Measurements from ENCODE around the gene NTSR1.

The NTSR1 gene

DNA sequence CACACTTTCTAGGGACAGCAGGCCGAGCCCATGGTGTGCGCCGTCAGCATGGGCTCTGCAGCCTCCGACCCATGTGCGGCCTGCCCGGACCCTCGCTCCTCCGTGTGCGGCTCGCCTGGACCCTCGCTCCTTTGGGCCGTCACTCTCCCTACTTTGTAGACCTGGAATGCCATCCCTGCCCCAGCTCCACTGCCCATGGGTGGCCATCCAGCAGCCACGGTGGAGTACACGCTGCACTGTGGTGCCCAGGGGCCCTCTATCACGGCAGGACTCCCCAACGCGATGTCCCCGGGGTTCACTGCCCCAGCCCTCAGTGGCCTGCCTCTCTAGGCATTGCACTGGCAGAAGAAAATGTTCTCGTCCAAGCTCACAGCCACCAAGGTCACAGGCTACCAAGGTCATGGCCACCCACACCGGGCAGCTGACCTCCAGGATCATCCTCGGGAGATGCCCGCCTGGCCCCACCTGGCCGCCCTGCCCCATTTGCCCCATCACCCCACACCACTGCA lies 63.5 kb downstream of the NTSR1 start:
- Histone ChIP-seq H3K36me3 (ENCODE audit: insufficient read depth, low read length) (no peaks in the 10 kb centered on the region), H3K9me3 (ENCODE audit: low read length) (no peaks in the 10 kb centered on the region), H3K4me3 (ENCODE audit: low read depth in 1 of 2, low read length in 2 of 2) (no peak overlapping the region), H3K9ac (ENCODE audit: low read length) (no peak overlapping the region), H3K27me3 (ENCODE audit: control insufficient read depth in 1 of 2, insufficient read depth in 2 of 2, low read length in 2 of 2) (no peaks in the 10 kb centered on the region), H3K4me1 (ENCODE audit: insufficient read depth, low read length) (peaks cover 22% of the 10 kb centered on the region), H3K27ac (ENCODE audit: low read depth, low read length) (no peak overlapping the region)

DNA sequence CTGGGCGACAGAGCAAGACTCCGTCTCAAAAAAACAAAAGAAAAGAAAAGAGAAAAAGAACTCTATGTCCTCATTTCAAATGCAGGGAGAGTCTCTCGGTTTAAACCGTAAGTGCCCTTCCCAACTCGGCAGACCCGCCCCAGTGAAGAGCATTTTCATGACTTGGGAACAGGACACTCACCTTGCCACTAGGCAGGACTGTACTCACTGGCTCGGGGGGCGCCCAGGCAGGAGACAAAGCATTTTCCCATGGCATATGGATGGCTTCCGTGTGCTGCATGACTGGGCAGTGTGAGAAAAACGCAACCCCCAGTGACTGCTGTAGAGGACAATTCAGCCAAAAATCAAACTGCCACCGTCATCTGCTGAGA lies 64.0 kb downstream of the NTSR1 start:
- H3K4me1 ChIP-seq (ENCODE audit: insufficient read depth, low read length), result peaks cover 22% of the 10 kb centered on the region
- no peaks in the 10 kb centered on the region for H3K36me3 ChIP-seq (ENCODE audit: insufficient read depth, low read length)
- H3K9ac ChIP-seq (ENCODE audit: low read length), result no peak overlapping the region
- no peaks in the 10 kb centered on the region for H3K27me3 ChIP-seq (ENCODE audit: control insufficient read depth in 1 of 2, insufficient read depth in 2 of 2, low read length in 2 of 2)
- H3K4me3 ChIP-seq (ENCODE audit: low read depth in 1 of 2, low read length in 2 of 2), result no peak overlapping the region
- no peaks in the 10 kb centered on the region for H3K9me3 ChIP-seq (ENCODE audit: low read length)
- H3K27ac ChIP-seq (ENCODE audit: low read depth, low read length), result no peak overlapping the region

DNA sequence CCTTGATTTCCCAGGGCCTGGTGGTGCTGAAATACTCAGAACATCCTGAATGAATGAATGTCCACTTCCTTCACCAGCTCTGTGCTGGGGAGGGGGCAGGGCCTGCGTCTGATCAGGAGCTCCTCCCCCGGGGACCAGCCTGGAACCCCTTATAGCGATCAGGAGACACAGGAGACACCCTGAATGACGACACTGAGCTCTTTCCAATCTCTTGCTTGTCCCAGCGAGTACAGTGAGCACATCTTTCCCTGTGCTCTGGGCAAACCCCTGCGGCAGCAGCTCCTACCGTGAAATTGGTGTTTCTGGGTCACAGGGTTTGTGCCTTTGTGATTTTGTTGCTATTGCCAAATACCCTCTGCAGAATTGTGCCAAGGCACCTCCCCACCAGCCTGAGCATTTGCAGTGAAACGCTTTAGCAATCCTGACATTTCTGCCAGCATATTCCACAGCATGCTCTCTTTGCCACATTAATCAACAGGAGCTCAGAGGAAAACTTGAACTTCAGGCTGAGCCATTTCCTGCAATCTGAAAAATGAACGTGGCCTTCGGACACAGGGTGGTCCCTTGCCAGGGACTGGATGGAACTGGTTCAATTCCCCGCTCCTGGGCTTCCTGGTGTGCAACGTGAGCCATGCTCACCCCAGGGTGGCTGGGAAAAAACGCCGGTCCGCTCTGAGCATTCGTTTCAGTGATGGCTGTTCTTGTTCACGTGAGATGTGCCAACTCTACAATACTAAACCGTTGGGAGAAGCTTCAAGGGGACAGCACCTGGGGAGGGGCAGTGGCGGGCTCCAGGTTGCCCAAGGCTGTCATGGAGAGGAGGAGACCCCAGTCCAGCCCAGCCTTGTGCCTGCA lies 64.6 kb downstream of the NTSR1 start:
- Histone ChIP-seq H3K27ac (ENCODE audit: low read depth, low read length) (no peak overlapping the region), H3K27me3 (ENCODE audit: control insufficient read depth in 1 of 2, insufficient read depth in 2 of 2, low read length in 2 of 2) (no peaks in the 10 kb centered on the region), H3K9me3 (ENCODE audit: low read length) (no peaks in the 10 kb centered on the region), H3K9ac (ENCODE audit: low read length) (no peak overlapping the region), H3K4me3 (ENCODE audit: low read depth in 1 of 2, low read length in 2 of 2) (no peak overlapping the region), H3K36me3 (ENCODE audit: insufficient read depth, low read length) (no peaks in the 10 kb centered on the region), H3K4me1 (ENCODE audit: insufficient read depth, low read length) (peaks cover 21% of the 10 kb centered on the region)

DNA sequence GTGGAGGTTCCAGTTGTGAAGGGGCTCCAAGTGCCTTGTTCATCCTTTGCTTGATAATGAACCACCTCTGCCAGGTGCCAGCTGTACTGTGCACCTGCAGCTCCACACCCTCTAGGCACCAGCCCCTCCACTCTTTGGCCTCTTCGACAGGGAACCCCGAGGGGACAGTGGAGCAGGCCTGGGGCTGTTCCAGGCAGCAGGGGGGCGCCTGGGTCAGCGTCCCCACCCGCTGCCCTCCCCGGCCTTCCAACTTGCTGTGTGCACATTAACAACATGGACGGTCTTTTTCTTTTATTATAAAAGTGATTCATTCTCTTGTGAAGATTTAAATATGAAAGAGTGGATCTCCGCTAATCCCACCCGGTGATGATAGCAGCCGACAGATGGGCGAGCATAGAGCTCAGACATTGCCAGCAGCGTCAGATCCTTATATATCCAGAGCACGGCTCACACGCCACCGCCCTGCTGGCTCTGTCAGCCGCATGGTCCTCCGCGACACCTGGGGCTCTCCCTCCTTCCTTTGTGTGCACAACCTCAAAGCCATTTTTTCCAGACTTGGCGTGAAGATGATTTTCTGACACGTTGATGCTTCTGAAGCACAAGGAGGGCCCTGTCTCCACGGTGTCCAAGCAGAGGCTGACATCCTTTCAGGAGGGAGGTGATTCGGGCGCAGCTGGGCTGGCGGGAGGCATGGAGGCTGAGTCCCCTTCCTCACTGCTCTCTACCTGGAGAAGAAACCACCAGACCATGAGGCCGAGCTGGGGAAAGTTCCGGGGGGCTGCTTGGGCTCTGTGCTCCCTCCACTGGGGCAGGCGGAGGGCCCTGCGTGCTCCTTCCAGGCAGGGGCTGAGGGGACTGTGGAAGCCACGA lies 65.4 kb downstream of the NTSR1 start:
- Histone ChIP-seq H3K27ac (ENCODE audit: low read depth, low read length) (no peak overlapping the region), H3K9ac (ENCODE audit: low read length) (no peak overlapping the region), H3K4me3 (ENCODE audit: low read depth in 1 of 2, low read length in 2 of 2) (no peak overlapping the region), H3K36me3 (ENCODE audit: insufficient read depth, low read length) (no peaks in the 10 kb centered on the region), H3K9me3 (ENCODE audit: low read length) (no peaks in the 10 kb centered on the region), H3K27me3 (ENCODE audit: control insufficient read depth in 1 of 2, insufficient read depth in 2 of 2, low read length in 2 of 2) (no peaks in the 10 kb centered on the region), H3K4me1 (ENCODE audit: insufficient read depth, low read length) (peaks cover 12% of the 10 kb centered on the region)

DNA sequence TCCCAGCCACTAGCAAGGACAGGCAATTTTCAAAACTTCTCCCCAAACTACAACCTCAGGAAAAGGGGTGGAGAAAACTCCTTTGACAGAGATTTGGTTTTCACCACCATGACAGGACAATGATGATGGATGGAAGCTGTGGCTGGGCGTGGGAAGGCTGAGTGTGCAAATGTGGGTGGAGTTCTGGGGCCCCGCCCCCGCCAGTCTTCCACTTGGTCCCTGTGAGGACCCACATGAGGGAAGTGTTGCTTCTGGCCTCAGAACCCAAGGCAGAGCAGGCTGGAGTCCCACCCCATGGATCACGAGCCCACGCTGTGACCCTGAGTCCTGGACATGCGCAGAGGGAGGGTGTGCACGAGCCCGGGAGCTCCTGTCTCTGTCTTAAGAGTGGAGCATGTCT lies 66.1 kb downstream of the NTSR1 start:
- H3K4me3 ChIP-seq (ENCODE audit: low read depth in 1 of 2, low read length in 2 of 2), result no peak overlapping the region

DNA sequence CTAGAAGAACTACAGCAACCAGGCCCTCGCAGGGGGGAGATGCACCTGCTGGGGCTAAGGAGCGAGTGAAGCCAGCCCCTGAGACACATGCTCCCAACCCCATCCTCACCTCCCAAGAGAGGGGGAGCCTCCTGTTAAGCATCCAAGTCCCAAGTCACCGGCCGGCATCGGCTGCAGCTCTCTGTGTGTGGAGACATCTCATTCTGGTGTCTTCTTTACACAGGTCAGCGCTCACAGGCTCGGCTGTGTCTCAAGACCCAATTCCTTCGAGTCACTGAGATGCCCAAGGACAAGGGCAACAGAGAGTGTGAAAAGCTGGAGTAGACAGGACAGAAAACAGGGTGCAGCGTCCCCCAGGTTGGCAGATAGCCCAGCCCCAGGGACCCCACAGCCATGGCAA lies 66.6 kb downstream of the NTSR1 start:
- no peak overlapping the region for H3K27ac ChIP-seq (ENCODE audit: low read depth, low read length)
- no peak overlapping the region for H3K4me3 ChIP-seq (ENCODE audit: low read depth in 1 of 2, low read length in 2 of 2)
- no peaks in the 10 kb centered on the region for H3K27me3 ChIP-seq (ENCODE audit: control insufficient read depth in 1 of 2, insufficient read depth in 2 of 2, low read length in 2 of 2)
- no peaks in the 10 kb centered on the region for H3K36me3 ChIP-seq (ENCODE audit: insufficient read depth, low read length)
- no peak overlapping the region for H3K9ac ChIP-seq (ENCODE audit: low read length)
- H3K4me1 ChIP-seq (ENCODE audit: insufficient read depth, low read length), result peaks cover 10% of the 10 kb centered on the region
- no peaks in the 10 kb centered on the region for H3K9me3 ChIP-seq (ENCODE audit: low read length)

More for the DNA sequence above, 66.1 kb downstream of the NTSR1 start:
- Histone ChIP-seq H3K9me3 (ENCODE audit: low read length) (no peaks in the 10 kb centered on the region), H3K4me1 (ENCODE audit: insufficient read depth, low read length) (peaks cover 10% of the 10 kb centered on the region), H3K36me3 (ENCODE audit: insufficient read depth, low read length) (no peaks in the 10 kb centered on the region), H3K27ac (ENCODE audit: low read depth, low read length) (no peak overlapping the region), H3K9ac (ENCODE audit: low read length) (no peak overlapping the region), H3K27me3 (ENCODE audit: control insufficient read depth in 1 of 2, insufficient read depth in 2 of 2, low read length in 2 of 2) (no peaks in the 10 kb centered on the region)

DNA sequence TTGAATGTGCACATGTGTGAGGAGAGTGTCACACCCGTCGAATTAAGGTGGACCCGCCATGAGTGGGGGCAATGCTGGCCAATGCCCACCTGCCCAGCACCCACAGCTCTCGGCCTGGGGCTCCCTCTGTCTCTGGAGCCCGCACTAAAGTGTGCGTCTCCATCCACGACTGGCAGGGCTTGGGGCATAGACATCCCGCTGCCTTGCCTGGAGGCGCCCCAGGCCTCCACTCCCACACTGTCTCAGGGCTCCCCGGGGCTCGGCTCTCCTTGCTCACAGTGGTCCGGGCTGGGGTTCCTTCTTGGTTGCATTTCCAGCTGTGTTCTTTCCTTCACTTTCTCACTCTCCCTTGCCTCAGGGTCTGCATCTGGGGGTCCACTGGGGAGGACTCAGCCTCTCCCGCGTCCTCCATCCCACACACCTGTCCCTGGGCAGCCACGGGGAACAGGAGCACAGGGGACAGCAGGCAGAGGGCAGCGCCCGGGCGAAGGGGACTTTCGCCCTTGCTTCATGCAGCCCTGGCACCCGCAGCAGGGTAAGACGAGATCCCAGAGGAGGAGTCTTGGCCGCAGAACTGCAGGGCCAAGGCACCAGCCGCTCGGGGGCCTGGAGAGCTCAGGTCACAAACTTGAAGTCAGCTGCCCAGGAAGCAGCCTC lies 67.5 kb downstream of the NTSR1 start:
- H3K4me1 ChIP-seq (ENCODE audit: insufficient read depth, low read length), result peaks cover 10% of the 10 kb centered on the region
- H3K4me3 ChIP-seq (ENCODE audit: low read depth in 1 of 2, low read length in 2 of 2), result no peak overlapping the region
- no peak overlapping the region for H3K27ac ChIP-seq (ENCODE audit: low read depth, low read length)

DNA sequence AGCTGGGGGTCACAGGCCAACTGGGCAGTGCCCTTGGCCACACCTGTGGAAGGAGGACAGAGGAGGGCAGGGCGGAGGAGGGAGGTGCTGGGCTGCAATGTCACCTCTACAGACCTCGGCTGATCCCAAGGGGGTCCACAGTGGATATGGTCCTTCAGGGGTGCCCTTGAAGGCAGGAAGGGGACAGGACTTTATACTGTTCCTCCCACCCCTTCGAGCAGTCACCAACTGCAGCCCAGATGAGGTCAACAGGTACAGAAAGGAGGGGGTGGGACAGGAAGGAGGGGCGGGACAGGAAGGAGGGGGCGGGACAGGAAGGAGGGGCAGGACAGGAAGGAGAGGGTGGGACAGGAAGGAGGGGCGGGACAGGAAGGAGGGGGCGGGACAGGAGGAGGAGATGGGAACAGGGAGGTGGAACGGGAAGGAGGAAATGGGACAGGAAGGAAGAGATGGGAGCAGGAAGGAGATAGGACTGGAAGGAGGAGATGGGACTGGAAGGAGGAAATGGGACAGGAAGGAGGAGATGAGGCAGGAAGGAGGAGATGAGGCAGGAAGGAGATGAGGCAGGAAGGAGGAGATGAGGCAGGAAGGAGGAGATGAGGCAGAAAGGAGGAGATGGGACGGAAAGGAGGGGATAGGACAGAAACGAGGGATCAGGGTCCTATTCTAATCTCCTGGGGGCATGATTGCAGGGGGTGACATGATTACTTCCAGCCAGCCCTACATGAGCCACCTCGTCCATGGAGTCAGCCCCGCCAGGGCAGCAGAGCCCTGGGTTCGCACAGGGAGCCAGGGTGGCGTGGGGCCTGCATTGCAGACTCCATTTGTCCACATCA lies 68.3 kb downstream of the NTSR1 start:
- H3K9ac ChIP-seq (ENCODE audit: low read length), result no peak overlapping the region
- no peaks in the 10 kb centered on the region for H3K9me3 ChIP-seq (ENCODE audit: low read length)
- no peaks in the 10 kb centered on the region for H3K36me3 ChIP-seq (ENCODE audit: insufficient read depth, low read length)
- H3K27me3 ChIP-seq (ENCODE audit: control insufficient read depth in 1 of 2, insufficient read depth in 2 of 2, low read length in 2 of 2), result no peaks in the 10 kb centered on the region
- no peak overlapping the region for H3K4me3 ChIP-seq (ENCODE audit: low read depth in 1 of 2, low read length in 2 of 2)
- H3K27ac ChIP-seq (ENCODE audit: low read depth, low read length), result no peak overlapping the region
- peaks cover 10% of the 10 kb centered on the region for H3K4me1 ChIP-seq (ENCODE audit: insufficient read depth, low read length)

More for the DNA sequence above, 67.5 kb downstream of the NTSR1 start:
- no peak overlapping the region for H3K9ac ChIP-seq (ENCODE audit: low read length)
- H3K9me3 ChIP-seq (ENCODE audit: low read length), result no peaks in the 10 kb centered on the region
- no peaks in the 10 kb centered on the region for H3K27me3 ChIP-seq (ENCODE audit: control insufficient read depth in 1 of 2, insufficient read depth in 2 of 2, low read length in 2 of 2)
- no peaks in the 10 kb centered on the region for H3K36me3 ChIP-seq (ENCODE audit: insufficient read depth, low read length)

DNA sequence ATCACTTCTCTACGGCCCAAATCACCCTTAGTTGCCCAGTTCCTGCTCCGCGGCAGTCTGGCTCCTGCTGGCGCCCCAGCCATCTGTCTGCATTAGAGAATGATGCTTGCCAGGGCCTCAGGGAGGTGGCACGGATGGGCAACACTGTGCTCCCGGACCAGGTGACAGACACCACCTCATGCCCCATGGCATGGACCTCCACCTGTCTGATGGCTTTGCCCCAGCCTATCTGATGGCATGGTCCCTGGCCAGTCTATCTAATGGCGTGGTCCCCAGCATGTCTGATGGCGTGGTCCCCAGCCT lies 68.8 kb downstream of the NTSR1 start:
- H3K4me1 ChIP-seq (ENCODE audit: insufficient read depth, low read length), result peaks cover 10% of the 10 kb centered on the region
- H3K9me3 ChIP-seq (ENCODE audit: low read length), result no peaks in the 10 kb centered on the region
- no peaks in the 10 kb centered on the region for H3K27me3 ChIP-seq (ENCODE audit: control insufficient read depth in 1 of 2, insufficient read depth in 2 of 2, low read length in 2 of 2)
- no peak overlapping the region for H3K4me3 ChIP-seq (ENCODE audit: low read depth in 1 of 2, low read length in 2 of 2)
- no peak overlapping the region for H3K9ac ChIP-seq (ENCODE audit: low read length)
- no peaks in the 10 kb centered on the region for H3K36me3 ChIP-seq (ENCODE audit: insufficient read depth, low read length)
- no peak overlapping the region for H3K27ac ChIP-seq (ENCODE audit: low read depth, low read length)

DNA sequence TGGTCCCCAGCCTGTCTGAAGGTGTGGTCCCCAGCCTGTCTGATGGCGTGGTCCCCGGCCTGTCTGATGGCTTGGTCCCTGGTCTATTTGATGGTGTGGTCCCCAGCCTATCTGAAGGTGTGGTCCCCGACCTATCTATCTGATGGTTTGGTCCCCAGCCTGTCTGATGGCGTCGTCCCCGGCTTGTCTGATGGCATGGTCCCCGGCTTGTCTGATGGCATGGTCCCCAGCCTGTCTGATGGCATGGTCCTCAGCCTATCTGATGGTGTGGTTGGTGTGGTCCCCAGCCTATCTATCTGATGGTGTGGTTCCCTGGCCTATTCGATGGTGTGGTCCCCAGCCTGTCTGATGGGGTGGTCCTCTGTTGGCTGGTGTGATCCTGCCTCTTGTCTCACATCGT lies 69.4 kb downstream of the NTSR1 start:
- no peak overlapping the region for H3K4me3 ChIP-seq (ENCODE audit: low read depth in 1 of 2, low read length in 2 of 2)
- H3K9ac ChIP-seq (ENCODE audit: low read length), result no peak overlapping the region
- H3K9me3 ChIP-seq (ENCODE audit: low read length), result no peaks in the 10 kb centered on the region
- H3K27ac ChIP-seq (ENCODE audit: low read depth, low read length), result no peak overlapping the region
- H3K4me1 ChIP-seq (ENCODE audit: insufficient read depth, low read length), result peaks cover 11% of the 10 kb centered on the region
- H3K27me3 ChIP-seq (ENCODE audit: control insufficient read depth in 1 of 2, insufficient read depth in 2 of 2, low read length in 2 of 2), result no peaks in the 10 kb centered on the region
- H3K36me3 ChIP-seq (ENCODE audit: insufficient read depth, low read length), result no peaks in the 10 kb centered on the region

Data from muscle layer of colon (tissue), 2 donors.